H9 (cell line): Measurements from ENCODE around the gene CD300C. TPM values are rescaled to one million over a fixed set of nuclear protein-coding genes. Genes with fewer than 3 reads are reported as not detected.

Experiments used
- DNase-seq: peaks from one replicate; pipeline ENCODE4 v3.0.0-alpha.2; 2017
- H2AFZ ChIP-seq: one replicate; pipeline ENCODE4 v1.6.1; 2013; ENCODE audit warnings: mild to moderate bottlenecking, low read length, control low read depth, moderate library complexity
- H2AK5ac ChIP-seq: 2 replicates; pipeline ENCODE4 v1.6.1; 2013; ENCODE audit warnings: low read length, control low read depth, mixed read lengths; ENCODE audit not compliant: insufficient read length
- H2BK120ac ChIP-seq: one replicate; pipeline ENCODE4 v1.6.1; 2013; ENCODE audit warnings: low read depth, mild to moderate bottlenecking, low read length, control low read depth, inconsistent platforms; ENCODE audit not compliant: poor library complexity, severe bottlenecking
- H2BK12ac ChIP-seq: 2 replicates; pipeline ENCODE4 v1.6.1; 2013; ENCODE audit warnings: low read length, control low read depth, mixed read lengths, low read depth; ENCODE audit not compliant: insufficient read length
- H2BK15ac ChIP-seq: 2 replicates; pipeline ENCODE4 v1.6.1; 2013; ENCODE audit warnings: low read depth, low read length, control low read depth
- H2BK20ac ChIP-seq: one replicate; pipeline ENCODE4 v1.6.1; 2013; ENCODE audit warnings: low read depth, mild to moderate bottlenecking, low read length, control low read depth, inconsistent platforms; ENCODE audit not compliant: poor library complexity, severe bottlenecking
- H2BK5ac ChIP-seq: 2 replicates; pipeline ENCODE4 v1.6.1; 2013; ENCODE audit warnings: low read length, control low read depth, mixed read lengths; ENCODE audit not compliant: insufficient read length
- H3K14ac ChIP-seq: 2 replicates; pipeline ENCODE4 v1.6.1; 2013; ENCODE audit warnings: low read length, control low read depth; ENCODE audit not compliant: insufficient read depth
- H3K18ac ChIP-seq: 2 replicates; pipeline ENCODE4 v1.6.1; 2013; ENCODE audit warnings: low read depth, mild to moderate bottlenecking, mixed read lengths, low read length, control low read depth; ENCODE audit not compliant: insufficient read length
- H3K23ac ChIP-seq: 2 replicates; pipeline ENCODE4 v1.6.1; 2013; ENCODE audit warnings: low read length, control low read depth, mixed read lengths, low read depth; ENCODE audit not compliant: insufficient read length
- H3K23me2 ChIP-seq: 2 replicates; pipeline ENCODE4 v1.6.1; 2013; ENCODE audit warnings: low read depth, mild to moderate bottlenecking, mixed read lengths, low read length, control low read depth; ENCODE audit not compliant: insufficient read length, poor library complexity, severe bottlenecking
- H3K27ac ChIP-seq: 2 replicates; pipeline ENCODE4 v1.5.1; 2013; ENCODE audit warnings: low read length, control low read depth, mixed read lengths, low read depth; ENCODE audit not compliant: insufficient read length
- H3K27me3 ChIP-seq: 2 replicates; pipeline ENCODE4 v1.6.1; 2013; ENCODE audit warnings: low read length, control low read depth, inconsistent platforms; ENCODE audit not compliant: insufficient read depth
- H3K4ac ChIP-seq: 2 replicates; pipeline ENCODE4 v1.6.1; 2013; ENCODE audit warnings: low read depth, mild to moderate bottlenecking, control low read depth, inconsistent platforms, low read length, moderate library complexity
- H3K4me1 ChIP-seq: 2 replicates; pipeline ENCODE4 v1.6.1; 2013; ENCODE audit warnings: low read length, control low read depth, inconsistent platforms; ENCODE audit not compliant: insufficient read depth
- H3K4me2 ChIP-seq: 2 replicates; pipeline ENCODE4 v1.6.1; 2013; ENCODE audit warnings: low read length, control low read depth, mixed read lengths; ENCODE audit not compliant: insufficient read length, insufficient read depth
- H3K56ac ChIP-seq: 2 replicates; pipeline ENCODE4 v1.6.1; 2013; ENCODE audit warnings: low read depth, mild to moderate bottlenecking, mixed read lengths, low read length, control low read depth; ENCODE audit not compliant: insufficient read length
- H3K79me1 ChIP-seq: 2 replicates; pipeline ENCODE4 v1.6.1; 2013; ENCODE audit warnings: low read depth, mild to moderate bottlenecking, moderate library complexity, low read length, control low read depth, inconsistent platforms; ENCODE audit not compliant: insufficient read depth, poor library complexity, severe bottlenecking
- H3K79me2 ChIP-seq: 2 replicates; pipeline ENCODE4 v1.6.1; 2013; ENCODE audit warnings: low read length, control low read depth, inconsistent platforms; ENCODE audit not compliant: insufficient read depth
- H3K9ac ChIP-seq: 2 replicates; pipeline ENCODE4 v1.6.1; 2013; ENCODE audit warnings: low read length, control low read depth, mixed read lengths; ENCODE audit not compliant: insufficient read length; ENCODE audit errors: extremely low read depth
- H3K9me3 ChIP-seq: one replicate; pipeline ENCODE4 v1.6.1; 2013; ENCODE audit warnings: low read depth, low read length, inconsistent platforms; ENCODE audit not compliant: control insufficient read depth
- H3T11ph ChIP-seq: one replicate; pipeline ENCODE4 v1.6.1; 2013; ENCODE audit warnings: mild to moderate bottlenecking, low read length, control low read depth, inconsistent platforms
- H4K20me1 ChIP-seq: one replicate; pipeline ENCODE4 v1.6.1; 2013; ENCODE audit not compliant: control insufficient read depth, insufficient read length, insufficient read depth
- H4K5ac ChIP-seq: 2 replicates; pipeline ENCODE4 v1.6.1; 2013; ENCODE audit warnings: low read depth, mild to moderate bottlenecking, mixed read lengths, low read length, control low read depth; ENCODE audit not compliant: insufficient read length
- H4K8ac ChIP-seq: replicated peaks from 2 replicates; pipeline ENCODE4 v1.6.1; 2013; ENCODE audit warnings: low read length, control low read depth, mixed read lengths, low read depth; ENCODE audit not compliant: insufficient read length
- H4K91ac ChIP-seq: 2 replicates; pipeline ENCODE4 v1.6.1; 2013; ENCODE audit warnings: low read depth, mild to moderate bottlenecking, moderate library complexity, mixed read lengths, low read length, control low read depth; ENCODE audit not compliant: insufficient read length
- H3K27ac Mint-ChIP-seq, 3 experiments: 2 replicates in 2 of 3; 3 replicates in 1 of 3; pipeline ENCODE4 v1.8.0; 2020 to 2021; ENCODE audit warnings: mixed read lengths in 3 of 3, mild to moderate bottlenecking in 1 of 3, moderate library complexity in 1 of 3
- H3K27me3 Mint-ChIP-seq: 2 replicates; pipeline ENCODE4 v1.8.0; 2021; ENCODE audit warnings: low read depth, mild to moderate bottlenecking, moderate library complexity, mixed read lengths
- H3K36me3 Mint-ChIP-seq, 3 experiments: 2 replicates in 2 of 3; 3 replicates in 1 of 3; pipeline ENCODE4 v1.8.0; 2020 to 2021; ENCODE audit warnings: low read depth in 3 of 3, mixed read lengths in 3 of 3; ENCODE audit not compliant: insufficient read depth in 1 of 3
- H3K4me1 Mint-ChIP-seq, 2 experiments: 2 replicates each; pipeline ENCODE4 v1.8.0; 2020; ENCODE audit warnings: mixed read lengths in 2 of 2
- H3K4me3 Mint-ChIP-seq, 2 experiments: 2 replicates in 1 of 2; 3 replicates in 1 of 2; pipeline ENCODE4 v1.8.0; 2020 to 2021; ENCODE audit warnings: mild to moderate bottlenecking in 2 of 2, mixed read lengths in 2 of 2, moderate library complexity in 1 of 2
- H3K9me3 Mint-ChIP-seq, 2 experiments: 2 replicates in 1 of 2; 3 replicates in 1 of 2; pipeline ENCODE4 v1.8.0; 2020; ENCODE audit warnings: mild to moderate bottlenecking in 2 of 2, mixed read lengths in 2 of 2, moderate library complexity in 1 of 2
- CTCF ChIP-seq: fragments of 200-600 bp; sonication (generic); conservative IDR thresholded peaks from 3 replicates; pipeline ENCODE4 v1.8.0; 2021; ENCODE audit warnings: antibody characterized with exemption, mild to moderate bottlenecking
- WGBS: extraction: QIAGEN DNeasy Blood & Tissue Kit; methylation state at CpG from one replicate; pipeline ENCODE4 v1.1.7; 2013; ENCODE audit warnings: missing lambda C conversion rate, low lambda C conversion rate, mixed read lengths; ENCODE audit not compliant: insufficient read length; ENCODE audit errors: extremely low coverage; 5-methylcytosine and 5-hydroxymethylcytosine counted together
- total RNA-seq: library from RNA; stranded (reverse); gene quantifications from 2 replicates; pipeline ENCODE4 v1.2.1, GENCODE V29; 2021

The CD300C gene
- total RNA-seq, 1 experiment from 2014 or later = not detected

DNA sequence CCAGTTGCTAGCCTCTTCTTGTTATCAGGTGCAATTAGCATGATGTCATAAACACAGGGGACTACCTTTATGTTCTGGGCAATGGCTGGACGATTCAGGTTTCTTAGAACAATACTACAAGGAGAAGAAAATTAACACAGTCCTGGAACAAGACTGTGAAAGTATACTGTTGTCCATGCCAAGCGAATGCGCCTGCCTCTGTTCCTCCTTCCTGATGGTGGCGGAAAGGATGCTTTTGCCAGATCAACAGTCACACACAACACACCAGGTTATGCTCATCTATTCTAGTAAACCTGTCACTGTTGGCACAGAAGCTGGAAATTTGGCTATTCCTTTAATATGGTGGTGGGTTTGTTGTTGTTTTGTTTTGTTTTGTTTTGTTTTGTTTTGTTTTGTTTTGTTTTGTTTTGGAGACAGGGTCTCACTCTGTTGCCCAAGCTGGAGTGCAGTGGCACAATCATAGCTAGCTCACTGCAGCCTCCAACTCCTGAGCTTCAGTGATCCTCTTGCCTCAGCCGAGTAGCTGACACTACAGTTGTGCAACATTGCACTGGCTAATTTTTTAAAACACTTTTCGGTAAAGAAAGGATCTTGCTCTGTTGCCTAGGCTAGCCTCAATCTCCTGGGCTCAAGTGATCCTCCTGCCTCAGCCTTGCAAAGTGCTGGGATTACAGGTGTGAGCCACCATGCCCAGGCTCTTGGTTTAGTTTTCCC, 49.3 kb upstream of the CD300C start:
- H2AK5ac ChIP-seq = no peak overlapping the region
- Mint-ChIP-seq H3K9me3 (no peaks in the 10 kb centered on the region; a peak in 2 of 5 replicates), H3K36me3 (no peaks in the 10 kb centered on the region), H3K27me3 (peaks cover 51% of the 10 kb centered on the region), H3K4me3 (no peak overlapping the region), H3K27ac (no peak overlapping the region), H3K4me1 (peaks cover 11 to 12% of the 10 kb centered on the region in 2 experiments)
- H2BK12ac ChIP-seq = no peak overlapping the region
- H3K23ac ChIP-seq = no peak overlapping the region
- DNase-seq = no peak
- H3K4me2 ChIP-seq = no peak overlapping the region
- no peak overlapping the region for H2BK20ac ChIP-seq
- no peak overlapping the region for H4K91ac ChIP-seq
- H2BK120ac ChIP-seq = no peak overlapping the region
- no peak overlapping the region for H3K4ac ChIP-seq
- no peak overlapping the region for H3T11ph ChIP-seq
- H4K8ac ChIP-seq = no peak overlapping the region
- no peak overlapping the region for H4K5ac ChIP-seq
- H3K23me2 ChIP-seq = no peaks in the 10 kb centered on the region
- WGBS = no CpG with 5 or more reads among the region's 6 CpGs
- no peak for TF ChIP-seq CTCF
- no peak overlapping the region for H2AFZ ChIP-seq
- H3K4me1 ChIP-seq = no peaks in the 10 kb centered on the region
- H3K9me3 ChIP-seq = no peaks in the 10 kb centered on the region
- no peak overlapping the region for H3K18ac ChIP-seq
- H3K79me2 ChIP-seq = no peaks in the 10 kb centered on the region
- no peak overlapping the region for H3K56ac ChIP-seq
- no peak overlapping the region for H2BK15ac ChIP-seq
- H3K79me1 ChIP-seq = no peaks in the 10 kb centered on the region
- no peak overlapping the region for H3K9ac ChIP-seq
- no peak overlapping the region for H3K14ac ChIP-seq
- H2BK5ac ChIP-seq = no peak overlapping the region
- H3K27me3 ChIP-seq = no peaks in the 10 kb centered on the region
- no peak overlapping the region for H3K27ac ChIP-seq
- no peaks in the 10 kb centered on the region for H4K20me1 ChIP-seq
